Activated CD4-positive, alpha-beta memory T cell treated with anti-CD3 and anti-CD28 coated beads for 36 hours (primary cell): ENCODE measurements around the gene CARD19. TPM values are rescaled to one million over a fixed set of nuclear protein-coding genes. Genes with fewer than 3 reads are reported as not detected.

Source experiments
- CTCF ChIA-PET: fragments of 350-600 bp; sonication (Branson Sonifier 250); formaldehyde crosslinking; loops from one replicate; lab custom pipeline; 2021; ENCODE audit warnings: antibody characterized with exemption, inconsistent platforms; lab: Charles Lee
- POLR2A ChIA-PET: fragments of 350-600 bp; sonication (Branson Sonifier 250); formaldehyde crosslinking; loops from one replicate; lab custom pipeline; 2021; ENCODE audit warnings: antibody characterized with exemption; lab: Charles Lee
- DNase-seq: peaks from one replicate; pipeline ENCODE4 v3.0.0-alpha.2; 2020
- H3K27ac Mint-ChIP-seq: one replicate; pipeline ENCODE4 v1.8.0; 2021; ENCODE audit warnings: mixed read lengths
- H3K27me3 Mint-ChIP-seq: one replicate; pipeline ENCODE4 v1.8.0; 2021; ENCODE audit warnings: mixed read lengths
- H3K36me3 Mint-ChIP-seq: one replicate; pipeline ENCODE4 v1.8.0; 2021; ENCODE audit warnings: mixed read lengths
- H3K4me1 Mint-ChIP-seq: one replicate; pipeline ENCODE4 v1.8.0; 2021; ENCODE audit warnings: low read depth, mixed read lengths
- H3K4me3 Mint-ChIP-seq: one replicate; pipeline ENCODE4 v1.8.0; 2021; ENCODE audit warnings: mild to moderate bottlenecking, mixed read lengths
- H3K9me3 Mint-ChIP-seq: one replicate; pipeline ENCODE4 v1.8.0; 2021; ENCODE audit warnings: mixed read lengths
- intact Hi-C: fragments of 100-400 bp; cut with micrococcal nuclease; formaldehyde crosslinking; loops from one replicate; pipeline ENCODE4 v1.15.1; 2023
- total RNA-seq, 2 experiments: library from RNA; stranded (reverse); gene quantifications; one replicate each; pipeline ENCODE4 v1.2.3, GENCODE V29; 2021

Gene CARD19
- total RNA-seq, 2 experiments from 2014 or later: 77.9 to 80.0 TPM

DNA sequence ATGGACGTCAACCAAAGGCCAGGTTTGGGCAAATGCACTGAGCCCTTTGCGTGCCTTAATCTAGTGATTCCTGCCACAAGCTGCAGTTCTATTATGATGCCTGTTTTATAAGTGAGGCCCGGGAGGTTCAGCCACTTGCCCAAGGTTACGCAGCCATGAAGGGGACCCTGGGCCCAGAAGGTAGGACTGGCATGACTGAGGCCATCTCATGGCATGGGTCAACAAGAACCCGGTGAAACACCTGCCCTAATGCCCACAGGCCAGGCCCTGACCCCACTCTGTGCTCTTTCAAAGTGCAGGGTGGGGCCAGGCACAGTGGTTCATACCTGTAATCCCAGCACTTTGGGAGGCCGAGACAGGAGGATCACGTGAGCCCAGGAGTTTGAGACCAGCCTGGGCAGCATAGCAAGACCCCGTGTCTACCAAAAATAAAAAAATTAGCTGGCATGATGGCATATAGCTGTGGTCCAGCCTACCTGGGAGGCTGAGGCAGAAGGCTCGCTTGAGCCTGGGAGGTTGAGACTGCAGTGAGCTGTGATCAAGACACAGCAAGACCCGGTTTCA is 29.4 kb downstream of the CARD19 start:
- POLR2A ChIA-PET: no interaction called here

DNA sequence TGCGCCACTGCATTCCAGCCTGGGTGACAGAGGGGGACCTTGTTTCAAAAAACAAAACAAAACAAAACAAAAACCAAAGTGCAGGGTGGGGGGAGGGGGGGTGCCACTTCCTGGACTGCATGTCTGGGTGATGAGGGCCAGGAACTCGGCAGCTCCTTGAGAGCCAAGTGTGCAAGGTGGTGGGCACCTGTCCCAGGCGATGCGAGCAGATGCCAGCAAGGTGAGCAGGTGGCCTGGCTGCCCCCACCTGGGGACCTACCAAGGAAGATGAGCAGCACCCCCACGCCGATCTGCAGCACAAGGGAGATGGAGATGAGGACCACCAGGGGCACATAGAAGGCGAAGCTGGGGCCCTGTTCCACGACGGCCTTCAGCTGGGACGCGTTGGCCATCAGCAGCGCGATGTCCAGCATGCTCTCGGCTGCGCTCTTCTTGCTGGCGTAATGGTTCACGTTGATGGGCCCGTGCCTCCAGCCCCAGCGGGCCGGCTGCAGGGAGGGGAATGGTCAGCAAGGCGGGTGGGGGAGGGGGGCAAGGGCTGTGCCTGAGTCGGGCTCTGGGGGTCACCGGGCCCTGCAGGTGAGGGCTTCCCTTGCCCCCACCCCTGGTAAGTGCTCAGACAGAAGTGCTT is 30.2 kb downstream of the CARD19 start:
- intact Hi-C loops: no loop called here
- ChIA-PET CTCF (interaction anchor here (0.9 to 5.0 kb wide), 2 partner anchors 17 to 27 kb away, joined by 3 to 21 read pairs; no protein-coding TSS in a partner anchor), POLR2A (no interaction called here)
- Mint-ChIP-seq H3K27ac (peak overlapping the region; percentile 80), H3K4me1 (peaks cover 47% of the 10 kb centered on the region), H3K4me3 (no peak overlapping the region), H3K27me3 (no peaks in the 10 kb centered on the region), H3K9me3 (no peaks in the 10 kb centered on the region), H3K36me3 (peaks cover 25% of the 10 kb centered on the region)
- no peak for DNase-seq

More for the DNA sequence above, 29.4 kb downstream of the CARD19 start:
- H3K36me3 Mint-ChIP-seq: peaks cover 27% of the 10 kb centered on the region
- intact Hi-C loops: no loop called here
- CTCF ChIA-PET: interaction anchor here (0.9 to 5.0 kb wide), 2 partner anchors 16 to 28 kb away, joined by 3 to 21 read pairs; no protein-coding TSS in a partner anchor
- DNase-seq: no peak
- no peaks in the 10 kb centered on the region for H3K27me3 Mint-ChIP-seq
- H3K4me1 Mint-ChIP-seq: peaks cover 39% of the 10 kb centered on the region
- no peaks in the 10 kb centered on the region for H3K9me3 Mint-ChIP-seq
- H3K27ac Mint-ChIP-seq: peak overlapping the region; percentile 79
- H3K4me3 Mint-ChIP-seq: no peak overlapping the region

DNA sequence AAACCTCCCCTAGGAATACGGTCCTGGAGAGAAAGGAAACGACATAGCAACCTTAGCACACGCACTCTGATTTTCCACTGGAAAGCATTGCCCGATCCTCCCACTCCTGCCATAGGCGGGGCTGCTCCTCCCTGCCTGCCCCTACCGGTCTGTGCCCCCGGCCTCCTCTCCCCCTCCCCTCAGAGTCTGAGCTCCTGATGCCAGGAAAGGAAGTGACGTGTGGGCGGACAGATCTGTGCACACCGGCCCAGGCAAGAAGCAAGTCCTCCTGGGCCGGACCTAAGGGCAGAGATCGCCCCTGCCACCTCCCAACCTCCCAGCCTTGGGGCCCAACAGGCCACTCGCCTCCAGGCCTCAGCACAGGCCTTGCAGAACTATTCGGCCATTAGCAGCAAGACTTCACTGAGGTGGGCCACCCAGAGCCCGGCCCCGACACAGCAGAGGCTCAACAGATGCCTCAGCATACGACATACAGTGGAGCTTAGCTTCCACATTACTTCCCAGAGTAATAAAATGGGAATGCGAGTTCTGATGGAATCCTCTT is 30.9 kb downstream of the CARD19 start:
- Mint-ChIP-seq H3K27me3 (no peaks in the 10 kb centered on the region), H3K27ac (peak overlapping the region; percentile 80), H3K36me3 (peaks cover 22% of the 10 kb centered on the region), H3K4me1 (peaks cover 53% of the 10 kb centered on the region), H3K9me3 (no peaks in the 10 kb centered on the region), H3K4me3 (peak overlapping the region; percentile 8)
- intact Hi-C loops: no loop called here
- CTCF ChIA-PET: interaction anchor here (5.0 kb wide), 1 partner anchor 18 kb away, joined by 21 read pairs; no protein-coding TSS in a partner anchor
- DNase-seq: peak; percentile 55
- POLR2A ChIA-PET: interaction anchor here (0.9 kb wide), 1 partner anchor 163 kb away, joined by 3 read pairs; no protein-coding TSS in a partner anchor

DNA sequence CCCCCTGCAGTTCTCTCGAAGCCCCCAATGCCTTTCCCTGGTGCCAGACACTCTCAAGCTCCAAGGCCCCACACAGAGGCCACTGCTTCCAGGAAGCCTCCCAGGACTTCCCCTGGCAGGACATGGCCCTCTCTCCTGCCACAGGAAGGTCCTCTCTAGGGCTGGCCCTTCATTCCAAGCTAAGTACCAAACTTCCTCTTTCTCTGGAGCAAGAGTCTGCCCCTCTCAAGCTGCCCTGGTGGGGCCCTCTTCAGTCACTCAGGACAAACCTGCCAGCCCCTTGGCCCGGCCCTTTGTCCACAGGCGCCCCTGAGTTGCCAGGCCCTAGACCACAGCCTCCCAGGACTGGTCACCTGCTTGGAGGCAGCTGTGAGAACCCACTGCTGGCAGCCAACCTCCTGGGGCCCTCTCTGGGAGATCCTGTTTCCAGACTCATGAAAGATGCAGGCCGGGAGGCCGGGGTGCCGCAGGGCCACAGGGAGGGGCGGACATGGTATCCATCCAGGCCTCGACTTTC is 31.4 kb downstream of the CARD19 start:
- Mint-ChIP-seq H3K27me3 (no peaks in the 10 kb centered on the region), H3K4me1 (peaks cover 59% of the 10 kb centered on the region), H3K27ac (peak overlapping the region; percentile 80), H3K36me3 (peaks cover 24% of the 10 kb centered on the region), H3K4me3 (no peak overlapping the region), H3K9me3 (no peaks in the 10 kb centered on the region)
- ChIA-PET POLR2A (interaction anchor here (0.9 kb wide), 1 partner anchor 163 kb away, joined by 3 read pairs; no protein-coding TSS in a partner anchor), CTCF (interaction anchor here (5.0 kb wide), 1 partner anchor 18 kb away, joined by 21 read pairs; no protein-coding TSS in a partner anchor)
- no peak for DNase-seq
- intact Hi-C loops: no loop called here

DNA sequence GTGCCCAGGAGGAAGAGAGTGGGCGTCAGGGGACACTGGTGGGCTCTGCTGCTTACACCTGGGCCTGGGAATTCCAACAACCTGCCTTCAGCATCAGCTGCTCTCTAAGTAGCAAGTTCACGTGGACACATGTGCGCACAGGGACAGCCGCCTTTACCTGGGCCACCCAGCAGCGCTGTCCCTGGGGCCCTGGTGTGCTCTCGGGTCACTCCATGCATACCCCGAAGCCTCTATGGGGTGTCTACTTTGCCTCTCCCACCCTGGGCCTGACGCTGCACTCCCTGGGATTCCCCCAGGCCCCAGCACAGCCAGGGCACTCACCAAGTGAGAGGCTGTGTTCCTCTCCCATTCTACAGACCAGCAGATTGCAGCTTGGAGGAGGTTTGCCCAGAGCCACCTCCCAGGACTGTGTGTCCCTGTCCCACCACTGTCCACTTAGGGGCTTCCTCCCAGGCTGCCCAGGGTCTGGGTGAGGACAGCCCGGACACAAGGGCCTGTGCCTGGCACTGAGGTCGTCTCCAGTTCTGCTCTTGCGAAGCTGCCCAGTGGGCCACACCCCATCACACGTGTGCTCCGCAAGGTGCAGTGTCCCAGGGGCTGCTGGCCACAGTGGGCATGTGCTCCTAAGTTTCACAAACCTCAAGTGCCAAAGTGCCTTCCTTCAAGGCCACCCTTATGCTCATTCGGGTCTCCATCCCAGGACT is 32.1 kb downstream of the CARD19 start:
- Mint-ChIP-seq H3K27me3 (no peaks in the 10 kb centered on the region), H3K36me3 (peaks cover 31% of the 10 kb centered on the region), H3K27ac (peak overlapping the region; percentile 80), H3K9me3 (no peaks in the 10 kb centered on the region), H3K4me3 (no peak overlapping the region), H3K4me1 (peaks cover 66% of the 10 kb centered on the region)
- ChIA-PET POLR2A (no interaction called here), CTCF (interaction anchor here (5.0 kb wide), 1 partner anchor 19 kb away, joined by 21 read pairs; no protein-coding TSS in a partner anchor)
- DNase-seq: no peak
- intact Hi-C loops: no loop called here

DNA sequence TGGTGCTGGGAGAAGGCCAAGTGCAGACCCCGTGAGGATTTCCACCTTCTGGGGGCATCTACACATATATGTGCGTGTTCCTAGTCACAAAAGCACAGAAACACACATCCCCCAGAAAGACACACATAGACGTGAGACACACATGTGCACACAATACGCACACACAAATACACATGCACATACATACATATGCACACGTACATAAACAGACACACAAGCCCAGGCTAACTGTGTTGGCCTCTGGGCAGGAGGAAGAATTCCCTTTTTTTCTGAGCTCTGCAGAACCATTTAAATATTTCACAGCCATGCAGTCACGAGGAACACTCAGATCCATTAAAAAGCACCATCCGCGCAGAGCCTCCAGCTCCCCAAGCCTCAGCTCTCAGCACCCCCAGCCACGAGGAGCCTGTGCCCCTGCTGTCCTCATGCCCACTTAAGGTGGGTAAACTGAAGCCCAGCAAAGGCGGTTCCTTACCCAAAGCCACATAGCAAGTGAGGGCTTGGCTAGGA is 32.8 kb downstream of the CARD19 start:
- peaks cover 67% of the 10 kb centered on the region for H3K4me1 Mint-ChIP-seq
- no peak overlapping the region for H3K4me3 Mint-ChIP-seq
- DNase-seq: no peak
- ChIA-PET CTCF (interaction anchor here (1.2 to 5.0 kb wide), 4 partner anchors 13 to 25 kb away, joined by 3 to 27 read pairs (median 14); no protein-coding TSS in a partner anchor), POLR2A (interaction anchor here (2.9 kb wide), 1 partner anchor 9 kb away, joined by 16 read pairs; no protein-coding TSS in a partner anchor)
- peak overlapping the region; percentile 30 for H3K27ac Mint-ChIP-seq
- H3K36me3 Mint-ChIP-seq: peaks cover 28% of the 10 kb centered on the region
- intact Hi-C loops: no loop called here
- no peaks in the 10 kb centered on the region for H3K27me3 Mint-ChIP-seq
- H3K9me3 Mint-ChIP-seq: no peaks in the 10 kb centered on the region

DNA sequence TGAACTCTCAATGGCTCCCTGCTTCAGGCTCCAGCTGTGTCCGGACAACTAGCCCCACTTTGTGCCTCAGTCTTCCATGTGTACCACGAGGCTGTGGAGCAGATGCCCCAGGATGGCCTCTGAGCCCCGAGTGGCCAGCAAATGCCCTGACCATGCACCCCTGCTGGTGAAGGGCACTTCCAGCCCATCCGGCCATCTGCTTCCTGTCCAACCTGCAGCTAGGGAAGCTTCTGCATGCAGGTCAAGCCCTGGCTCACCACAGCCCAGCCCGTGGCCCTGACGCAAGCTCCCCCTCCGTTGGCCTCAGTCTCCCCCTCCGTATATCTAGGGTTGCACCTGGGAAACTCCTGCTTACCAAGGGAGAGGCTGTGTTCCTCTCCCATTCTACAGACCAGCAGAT is 33.3 kb downstream of the CARD19 start:
- ChIA-PET POLR2A (interaction anchor here (2.9 kb wide), 1 partner anchor 10 kb away, joined by 16 read pairs; no protein-coding TSS in a partner anchor), CTCF (interaction anchor here (1.2 to 3.8 kb wide), 3 partner anchors 12 to 25 kb away, joined by 3 to 27 read pairs (median 7); no protein-coding TSS in a partner anchor)
- no peak overlapping the region for H3K4me3 Mint-ChIP-seq
- no peaks in the 10 kb centered on the region for H3K27me3 Mint-ChIP-seq
- DNase-seq: no peak
- intact Hi-C loops: no loop called here
- no peak overlapping the region for H3K27ac Mint-ChIP-seq
- peaks cover 67% of the 10 kb centered on the region for H3K4me1 Mint-ChIP-seq
- H3K36me3 Mint-ChIP-seq: peaks cover 25% of the 10 kb centered on the region
- H3K9me3 Mint-ChIP-seq: no peaks in the 10 kb centered on the region

DNA sequence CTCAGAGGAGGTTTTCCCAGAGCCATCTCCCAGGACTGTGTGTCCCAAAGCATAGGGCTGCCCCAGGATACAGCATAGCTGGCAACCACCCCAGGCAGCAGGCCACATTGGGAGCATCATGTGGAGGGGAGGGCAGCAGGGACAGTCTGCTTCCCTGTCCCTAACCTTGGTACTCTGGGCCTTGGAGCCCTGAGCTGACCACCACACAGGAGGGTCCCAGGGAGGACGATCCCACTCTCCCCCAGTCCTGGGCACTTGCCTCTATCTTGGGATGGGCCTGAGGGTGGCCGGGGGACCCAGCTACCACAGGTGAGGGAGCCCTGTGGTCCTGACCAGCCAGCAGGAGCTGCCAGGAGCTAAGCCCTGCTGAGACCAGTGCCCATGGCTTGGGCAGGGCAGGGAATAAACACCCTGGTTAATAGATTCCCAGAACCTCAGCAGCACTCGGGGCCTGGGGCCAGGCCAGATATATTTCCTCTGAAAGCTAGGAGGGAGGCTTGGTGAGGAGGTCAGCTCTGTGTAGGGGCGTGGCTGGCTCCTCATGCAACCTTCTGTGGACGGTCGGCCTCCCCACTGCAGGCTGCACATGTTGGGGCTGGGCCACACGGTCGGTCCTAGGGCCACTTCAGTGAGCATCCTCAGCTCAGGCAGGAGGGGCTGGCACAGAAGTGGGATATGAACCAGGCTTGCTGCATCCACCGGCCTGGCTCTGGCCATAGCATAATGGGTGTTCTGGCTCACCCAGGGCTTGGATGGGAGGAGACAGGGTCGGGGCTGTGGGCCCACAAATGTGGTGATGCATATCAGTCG is 33.9 kb downstream of the CARD19 start:
- intact Hi-C loops: no loop called here
- CTCF ChIA-PET: interaction anchor here (1.2 to 3.8 kb wide), 4 partner anchors 12 to 126 kb away, joined by 3 to 27 read pairs (median 9); no protein-coding TSS in a partner anchor
- H3K27me3 Mint-ChIP-seq: no peaks in the 10 kb centered on the region
- H3K36me3 Mint-ChIP-seq: peaks cover 21% of the 10 kb centered on the region
- no peak overlapping the region for H3K4me3 Mint-ChIP-seq
- POLR2A ChIA-PET: interaction anchor here (2.9 kb wide), 1 partner anchor 10 kb away, joined by 16 read pairs; no protein-coding TSS in a partner anchor
- H3K4me1 Mint-ChIP-seq: peaks cover 71% of the 10 kb centered on the region
- H3K27ac Mint-ChIP-seq: no peak overlapping the region
- DNase-seq: no peak
- no peaks in the 10 kb centered on the region for H3K9me3 Mint-ChIP-seq

DNA sequence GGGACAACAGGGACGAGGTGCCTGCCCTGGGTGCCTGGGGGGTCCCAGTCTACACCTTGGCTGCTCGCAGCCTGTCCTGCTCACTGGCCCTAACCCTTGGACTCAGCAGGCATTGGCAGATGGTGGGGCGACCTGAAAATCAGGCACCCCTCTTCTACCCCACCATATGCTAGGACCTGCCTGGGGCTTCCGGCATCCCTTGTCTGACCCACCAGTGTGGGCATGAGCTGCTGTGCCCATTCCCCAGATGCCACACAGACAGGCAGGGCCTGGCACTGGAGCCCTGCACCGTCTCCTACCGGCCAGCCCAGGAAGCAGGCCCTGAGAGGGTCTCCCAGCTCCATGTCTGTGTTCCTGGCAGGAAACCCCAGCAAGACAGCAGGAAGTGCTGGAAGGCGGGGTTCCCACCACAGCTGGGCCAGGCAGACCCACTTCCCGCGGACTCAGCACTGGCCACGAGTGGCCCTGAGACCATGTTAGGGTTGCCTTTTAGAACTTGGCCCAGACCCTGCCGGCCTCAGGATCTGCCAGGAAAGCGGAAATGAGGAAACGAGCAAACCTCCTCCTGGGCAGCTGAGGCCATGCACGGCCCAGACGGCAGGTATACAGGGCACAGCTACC is 35.0 kb downstream of the CARD19 start:
- H3K9me3 Mint-ChIP-seq: no peaks in the 10 kb centered on the region
- no peak overlapping the region for H3K27ac Mint-ChIP-seq
- POLR2A ChIA-PET: interaction anchor here (2.9 kb wide), 1 partner anchor 12 kb away, joined by 16 read pairs; no protein-coding TSS in a partner anchor
- no peak for DNase-seq
- peaks cover 15% of the 10 kb centered on the region for H3K36me3 Mint-ChIP-seq
- no peaks in the 10 kb centered on the region for H3K27me3 Mint-ChIP-seq
- CTCF ChIA-PET: interaction anchor here (1.2 to 3.8 kb wide), 3 partner anchors 11 to 127 kb away, joined by 3 to 27 read pairs (median 11); no protein-coding TSS in a partner anchor
- H3K4me3 Mint-ChIP-seq: peak overlapping the region; percentile 94
- peaks cover 72% of the 10 kb centered on the region for H3K4me1 Mint-ChIP-seq
- intact Hi-C loops: no loop called here

DNA sequence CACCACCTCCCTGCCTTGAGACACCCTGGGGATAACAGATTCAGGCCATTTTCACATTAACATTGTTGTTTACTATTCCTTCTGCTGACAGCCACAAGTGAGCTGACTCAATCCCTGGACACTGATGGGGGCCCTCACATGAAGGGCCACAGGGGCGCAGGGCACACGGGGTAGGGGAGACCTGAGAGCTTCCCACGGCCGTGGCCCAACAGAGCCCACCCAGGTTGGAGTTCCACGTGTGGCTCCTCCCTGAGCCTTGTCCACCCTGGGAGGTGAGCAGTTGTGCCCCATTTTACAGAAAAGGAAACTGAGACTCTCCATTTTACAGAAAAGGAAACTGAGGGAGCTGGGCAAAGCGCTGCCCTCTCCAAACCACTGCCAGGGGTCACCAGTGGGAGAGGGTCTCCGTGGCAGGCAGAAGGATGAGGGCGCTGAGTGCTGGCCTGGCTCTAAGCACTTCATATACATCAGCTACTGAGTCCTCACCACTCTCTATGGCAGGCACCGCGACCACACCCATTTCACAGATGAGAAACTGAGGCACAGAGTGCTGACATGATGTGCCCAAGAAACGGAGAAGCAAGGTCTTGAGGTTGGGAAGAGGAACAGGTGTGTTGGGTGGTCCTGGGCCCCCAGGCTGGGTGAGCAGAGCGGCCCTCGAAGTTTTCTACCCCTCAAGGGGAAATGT is 35.7 kb downstream of the CARD19 start:
- Mint-ChIP-seq H3K4me3 (peak overlapping the region; percentile 94), H3K36me3 (peaks cover 13% of the 10 kb centered on the region), H3K27me3 (no peaks in the 10 kb centered on the region), H3K4me1 (peaks cover 68% of the 10 kb centered on the region), H3K9me3 (no peaks in the 10 kb centered on the region), H3K27ac (peak overlapping the region; percentile 89)
- intact Hi-C loops: no loop called here
- no peak for DNase-seq
- CTCF ChIA-PET: interaction anchor here (1.2 to 3.8 kb wide), 3 partner anchors 10 to 128 kb away, joined by 3 to 27 read pairs (median 11); no protein-coding TSS in a partner anchor
- POLR2A ChIA-PET: interaction anchor here (2.9 kb wide), 1 partner anchor 12 kb away, joined by 16 read pairs; no protein-coding TSS in a partner anchor
